Skin of body (tissue), 2 donors: Measurements from ENCODE around the gene DCUN1D1. TPM values are rescaled to one million over a fixed set of nuclear protein-coding genes. Genes with fewer than 3 reads are reported as not detected.

ENCODE experiments used
- DNase-seq: peaks from one replicate; lab custom pipeline; 2025; lab: John Stamatoyannopoulos, UW
- total RNA-seq: library from RNA; depleted of rRNA; stranded (reverse); fragments of >200 nt; gene quantifications from one replicate; pipeline ENCODE4 v1.2.3, GENCODE V29; 2014

DCUN1D1 gene
- total RNA-seq, 1 donor from 2014 or later = 36.6 TPM

DNA sequence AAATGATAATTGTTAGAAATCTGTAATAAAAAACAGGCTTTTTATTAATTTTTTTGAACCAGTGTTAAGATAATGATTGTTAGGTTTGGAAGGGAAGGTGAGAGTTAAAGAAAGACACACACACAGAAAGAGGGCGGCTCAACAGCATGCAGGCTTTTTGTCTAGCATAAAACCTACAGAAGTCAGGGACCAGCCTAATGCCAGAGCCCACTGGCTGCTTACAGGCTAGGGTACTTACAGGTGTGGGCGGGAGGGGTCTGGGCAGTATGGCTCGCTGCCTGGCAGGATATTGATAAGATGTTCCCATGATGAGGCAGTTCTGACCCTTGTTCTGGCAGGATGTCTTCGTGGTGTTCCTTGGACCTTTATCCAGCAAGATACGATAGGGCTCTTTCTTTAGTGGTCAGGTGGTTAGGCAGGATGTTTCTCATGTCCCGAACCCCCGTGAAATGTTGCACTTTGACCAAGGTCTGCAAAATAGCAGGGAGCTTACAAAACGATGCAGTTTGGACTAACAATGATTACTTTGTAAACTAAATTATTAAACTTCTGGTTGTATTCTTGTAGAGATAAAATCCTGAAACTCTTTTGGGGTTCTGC lies 84.7 kb downstream of the DCUN1D1 start:
- no peak for DNase-seq

DNA sequence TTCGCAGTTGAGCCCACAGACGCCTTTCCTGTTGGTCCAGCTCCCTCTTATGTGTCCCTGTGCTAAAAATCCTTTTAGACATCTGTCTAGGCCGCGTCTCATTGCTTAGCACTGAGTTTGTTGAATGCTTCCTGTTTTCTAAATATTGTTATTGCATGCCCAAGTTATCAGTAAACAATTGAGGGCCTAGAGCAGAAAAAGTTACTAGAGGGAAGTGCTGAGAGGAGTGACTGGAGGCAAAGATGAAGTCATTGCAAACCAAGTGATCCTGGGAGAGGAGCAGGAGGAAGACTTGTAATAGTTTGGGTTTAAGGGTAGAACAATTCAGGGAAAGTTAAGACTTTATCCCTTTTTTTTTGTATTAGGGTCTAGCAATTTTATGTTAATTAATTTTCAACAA lies 88.1 kb downstream of the DCUN1D1 start:
- DNase-seq = no peak

- no peak for DNase-seq
Measured at GRCh38 chr3:182891364-182891763, 89.0 kb downstream of the DCUN1D1 start.

- no peak for DNase-seq
Measured at GRCh38 chr3:182889948-182890629, 90.2 kb downstream of the DCUN1D1 start.

Other genes with a start within 250 kb of the DCUN1D1 start
- gene ATP11B, start 187.0 kb downstream of the DCUN1D1 start, total RNA-seq = 112 TPM
- gene MCCC1, start 119.0 kb upstream of the DCUN1D1 start, total RNA-seq = 36.2 TPM
- 0.59 TPM for gene LAMP3, start 182.2 kb upstream of the DCUN1D1 start, total RNA-seq